ENCODE data around the gene MOAP1. TPM values are rescaled to one million over a fixed set of nuclear protein-coding genes. Genes with fewer than 3 reads are reported as not detected.
"Not testable (repeated sequence)": the region's sequence is repeated elsewhere in the genome, so short reads cannot be mapped to it uniquely, and the experiment has no call there.

MOAP1 gene
- total RNA-seq, 2 donors from 2014 or later: 12.8 to 22.4 TPM

DNA sequence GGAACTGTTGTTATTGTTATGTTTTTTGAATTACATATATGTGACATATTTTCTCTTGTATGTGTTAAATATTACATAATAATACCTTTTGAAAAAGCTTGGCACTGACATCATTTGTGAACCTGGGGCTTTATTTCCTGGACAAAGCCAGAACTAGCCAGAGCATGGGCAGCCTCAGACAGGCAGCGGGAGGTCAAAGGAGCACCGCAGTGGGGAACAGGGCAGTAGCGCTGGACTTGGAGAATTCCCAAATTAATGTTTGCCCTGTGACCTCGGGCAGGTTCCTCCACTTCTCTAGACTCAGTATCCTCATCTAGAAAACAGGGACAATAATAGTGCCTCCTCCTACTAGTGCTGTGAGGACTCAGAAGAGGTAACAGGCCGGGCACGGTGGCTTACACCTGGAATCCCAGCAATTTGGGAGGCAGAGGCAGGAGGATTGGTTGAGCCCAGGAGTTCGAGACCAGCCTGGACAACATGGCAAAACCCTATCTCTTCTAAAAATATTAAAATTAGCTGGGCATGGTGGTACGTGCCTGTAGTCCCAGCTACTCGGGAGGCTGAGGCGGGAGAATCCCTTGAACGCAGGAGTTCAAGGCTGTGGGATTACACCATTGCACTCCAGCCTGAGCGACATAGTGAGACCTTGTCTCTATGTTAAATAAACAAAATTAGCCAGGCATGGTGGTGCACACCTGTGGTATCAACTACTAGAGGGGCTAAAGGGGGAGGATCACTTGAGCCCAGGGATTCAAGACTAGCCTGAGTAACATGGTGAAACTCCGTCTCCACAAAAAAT, 41.6 kb downstream of the MOAP1 start:
- H3K9ac ChIP-seq (ENCODE audit: low read depth in 2 of 2, low read length in 2 of 2): no peak overlapping the region
- no peak for DNase-seq
- no peaks in the 10 kb centered on the region for H3K27me3 ChIP-seq
- H3K27ac ChIP-seq: no peak overlapping the region
- H3K36me3 ChIP-seq: no peaks in the 10 kb centered on the region
- intact Hi-C loops (cut with DNase I): no loop called here
- H3K4me1 ChIP-seq: no peaks in the 10 kb centered on the region
- H3K4me3 ChIP-seq: no peak overlapping the region
- TF ChIP-seq, protein P1, sequence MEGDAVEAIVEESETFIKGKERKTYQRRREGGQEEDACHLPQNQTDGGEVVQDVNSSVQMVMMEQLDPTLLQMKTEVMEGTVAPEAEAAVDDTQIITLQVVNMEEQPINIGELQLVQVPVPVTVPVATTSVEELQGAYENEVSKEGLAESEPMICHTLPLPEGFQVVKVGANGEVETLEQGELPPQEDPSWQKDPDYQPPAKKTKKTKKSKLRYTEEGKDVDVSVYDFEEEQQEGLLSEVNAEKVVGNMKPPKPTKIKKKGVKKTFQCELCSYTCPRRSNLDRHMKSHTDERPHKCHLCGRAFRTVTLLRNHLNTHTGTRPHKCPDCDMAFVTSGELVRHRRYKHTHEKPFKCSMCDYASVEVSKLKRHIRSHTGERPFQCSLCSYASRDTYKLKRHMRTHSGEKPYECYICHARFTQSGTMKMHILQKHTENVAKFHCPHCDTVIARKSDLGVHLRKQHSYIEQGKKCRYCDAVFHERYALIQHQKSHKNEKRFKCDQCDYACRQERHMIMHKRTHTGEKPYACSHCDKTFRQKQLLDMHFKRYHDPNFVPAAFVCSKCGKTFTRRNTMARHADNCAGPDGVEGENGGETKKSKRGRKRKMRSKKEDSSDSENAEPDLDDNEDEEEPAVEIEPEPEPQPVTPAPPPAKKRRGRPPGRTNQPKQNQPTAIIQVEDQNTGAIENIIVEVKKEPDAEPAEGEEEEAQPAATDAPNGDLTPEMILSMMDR (IDR thresholded peaks at IDR 0.05): no peak
- no peaks in the 10 kb centered on the region for H3K9me3 ChIP-seq

DNA sequence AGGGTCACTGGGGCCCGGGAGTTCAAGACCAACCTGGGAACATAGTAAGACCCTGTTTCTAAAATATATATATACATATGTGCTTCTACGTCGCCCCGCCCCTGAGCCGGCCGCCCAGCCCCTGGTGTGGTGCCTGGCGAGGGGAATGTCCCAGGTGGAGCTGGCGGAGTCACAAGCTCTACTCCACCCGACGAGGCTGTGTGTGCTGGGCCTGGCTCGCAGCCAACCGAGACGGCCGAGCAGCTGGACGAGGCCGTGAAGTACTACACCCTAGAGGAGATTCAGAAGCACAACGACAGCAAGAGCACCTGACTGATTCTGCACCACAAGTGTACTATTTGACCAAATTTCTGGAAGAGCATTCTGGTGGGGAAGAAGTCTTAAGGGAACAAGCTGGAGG, 46.8 kb downstream of the MOAP1 start:
- intact Hi-C loops (cut with DNase I): no loop called here
- DNase-seq: peak; percentile 86
- Histone ChIP-seq H3K4me3 (no peak overlapping the region), H3K36me3 (no peaks in the 10 kb centered on the region), H3K4me1 (no peaks in the 10 kb centered on the region), H3K9me3 (no peaks in the 10 kb centered on the region), H3K9ac (ENCODE audit: low read depth in 2 of 2, low read length in 2 of 2) (peak overlapping the region in 1 of 2 donors; percentile 14), H3K27me3 (no peaks in the 10 kb centered on the region), H3K27ac (no peak overlapping the region)
- TF ChIP-seq, protein P1 (IDR thresholded peaks at IDR 0.05): peak; percentile 22

DNA sequence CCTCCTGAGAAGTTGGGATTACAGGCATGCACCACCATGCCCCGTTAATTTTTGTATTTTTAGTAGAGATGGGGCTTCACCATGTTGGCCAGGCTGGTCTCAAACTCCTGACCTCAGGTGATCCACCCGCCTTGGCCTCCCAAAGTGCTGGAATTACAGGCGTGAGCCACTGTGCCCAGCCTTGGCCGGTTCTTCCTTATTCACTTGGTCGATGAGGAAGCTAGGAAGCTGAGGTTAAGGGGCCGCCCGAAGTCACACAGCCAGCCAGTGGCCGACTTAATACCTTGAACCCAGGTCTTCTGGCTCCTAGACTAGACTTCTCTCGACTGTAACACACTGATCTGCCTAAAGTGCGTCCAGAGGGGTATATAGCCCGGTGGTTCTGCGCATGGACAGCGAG, 48.2 kb downstream of the MOAP1 start:
- H3K36me3 ChIP-seq; intact Hi-C loops (cut with DNase I); H3K27me3 ChIP-seq; H3K9ac ChIP-seq (ENCODE audit: low read depth in 2 of 2, low read length in 2 of 2); DNase-seq; H3K4me3 ChIP-seq; H3K4me1 ChIP-seq; H3K9me3 ChIP-seq; H3K27ac ChIP-seq: not testable (repeated sequence)

DNA sequence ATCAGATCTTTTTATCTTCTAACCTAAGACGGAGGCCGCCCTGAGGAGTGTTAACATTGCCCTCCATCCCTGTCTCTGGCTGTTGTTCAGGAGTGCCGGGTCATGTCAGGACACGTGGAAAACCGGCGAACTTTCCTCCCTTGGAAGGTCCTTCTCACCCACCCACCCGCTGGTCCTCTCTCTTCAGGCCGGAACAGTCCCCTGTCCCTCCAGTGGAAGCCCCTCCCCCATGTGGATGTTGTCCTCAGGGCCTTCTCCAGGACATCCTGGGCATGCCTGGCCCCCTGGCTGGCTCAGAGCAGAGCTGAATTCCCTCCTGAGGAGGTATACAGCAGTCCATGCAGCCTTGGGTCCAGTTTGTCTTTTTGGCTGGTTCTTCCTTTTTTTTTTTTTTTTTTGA, 48.7 kb downstream of the MOAP1 start:
- H3K4me1 ChIP-seq: no peaks in the 10 kb centered on the region
- intact Hi-C loops (cut with DNase I): no loop called here
- H3K27me3 ChIP-seq: no peaks in the 10 kb centered on the region
- no peak for DNase-seq
- H3K9ac ChIP-seq (ENCODE audit: low read depth in 2 of 2, low read length in 2 of 2): no peak overlapping the region
- no peak overlapping the region for H3K27ac ChIP-seq
- no peaks in the 10 kb centered on the region for H3K36me3 ChIP-seq
- TF ChIP-seq, protein P1 (IDR thresholded peaks at IDR 0.05): no peak
- H3K9me3 ChIP-seq: no peaks in the 10 kb centered on the region
- no peak overlapping the region for H3K4me3 ChIP-seq

DNA sequence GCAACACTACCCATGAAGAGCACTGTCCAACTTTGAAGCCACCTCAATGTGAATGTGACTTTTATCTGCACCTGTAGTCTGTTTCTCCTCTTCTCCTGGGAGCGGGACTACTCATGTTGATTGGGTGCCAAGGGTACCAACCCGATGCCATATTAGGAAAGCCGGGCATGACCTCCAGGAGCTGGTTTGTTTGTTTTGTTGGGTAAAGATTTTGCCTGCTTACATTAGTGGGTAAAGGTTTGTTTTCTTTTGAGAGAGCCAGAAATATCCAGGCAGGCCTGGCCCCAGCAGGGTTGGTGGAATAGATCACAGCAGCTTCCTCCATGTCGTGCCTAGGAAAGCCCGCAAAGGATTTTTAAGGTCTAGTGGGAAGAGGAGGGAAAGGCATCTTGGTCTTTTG, 49.3 kb downstream of the MOAP1 start:
- no peak overlapping the region for H3K9ac ChIP-seq (ENCODE audit: low read depth in 2 of 2, low read length in 2 of 2)
- DNase-seq: peak; percentile 44
- TF ChIP-seq, protein P1 (IDR thresholded peaks at IDR 0.05): no peak
- H3K27ac ChIP-seq: no peak overlapping the region
- no peaks in the 10 kb centered on the region for H3K36me3 ChIP-seq
- no peaks in the 10 kb centered on the region for H3K27me3 ChIP-seq
- no peak overlapping the region for H3K4me3 ChIP-seq
- H3K9me3 ChIP-seq: no peaks in the 10 kb centered on the region
- intact Hi-C loops (cut with DNase I): no loop called here
- H3K4me1 ChIP-seq: no peaks in the 10 kb centered on the region

DNA sequence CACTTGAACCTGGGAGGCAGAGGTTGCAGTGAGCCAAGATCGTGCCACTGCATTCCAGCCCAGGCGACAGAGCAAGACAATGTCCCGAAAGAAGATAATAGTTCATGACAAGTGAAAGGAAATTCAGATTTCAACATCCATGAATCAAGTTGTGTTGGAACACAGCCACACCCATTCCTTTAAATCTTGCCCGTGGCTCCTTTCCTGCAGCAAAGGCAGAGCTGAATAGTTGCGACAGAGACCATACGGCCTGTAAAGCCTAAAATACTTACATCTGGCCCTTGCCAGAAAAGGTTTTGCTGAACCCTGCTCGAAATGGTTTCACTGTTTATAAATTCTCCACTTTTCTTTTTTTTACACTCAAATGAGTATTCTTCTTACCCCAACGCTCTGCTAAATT, 51.2 kb downstream of the MOAP1 start:
- H3K9ac ChIP-seq (ENCODE audit: low read depth in 2 of 2, low read length in 2 of 2): no peak overlapping the region
- intact Hi-C loops (cut with DNase I): no loop called here
- no peaks in the 10 kb centered on the region for H3K27me3 ChIP-seq
- TF ChIP-seq, protein P1 (IDR thresholded peaks at IDR 0.05): no peak
- no peak overlapping the region for H3K4me3 ChIP-seq
- H3K27ac ChIP-seq: no peak overlapping the region
- H3K9me3 ChIP-seq: no peaks in the 10 kb centered on the region
- peak; percentile 32 for DNase-seq
- H3K36me3 ChIP-seq: no peaks in the 10 kb centered on the region
- H3K4me1 ChIP-seq: no peaks in the 10 kb centered on the region
